ENCODE measurements around the gene CTSW.

Gene CTSW

GRCh38 chr11:65903068-65903481, 23.4 kb downstream of the CTSW start:
- DNase-seq (ENCODE audit: low read depth), result no peak

GRCh38 chr11:65903715-65904114, 24.1 kb downstream of the CTSW start:
- no peak for DNase-seq (ENCODE audit: low read depth)

GRCh38 chr11:65906602-65907001, 27.0 kb downstream of the CTSW start:
- no peak for DNase-seq (ENCODE audit: low read depth)

- DNase-seq (ENCODE audit: low read depth), result no peak
Observed at GRCh38 chr11:65907878-65908277, 28.2 kb downstream of the CTSW start.

GRCh38 chr11:65911682-65912568, 32.3 kb downstream of the CTSW start:
- DNase-seq (ENCODE audit: low read depth), result no peak

- no peak for DNase-seq (ENCODE audit: low read depth)
Observed at GRCh38 chr11:65912845-65913244, 33.2 kb downstream of the CTSW start.

GRCh38 chr11:65915101-65915820, 35.6 kb downstream of the CTSW start:
- no peak for DNase-seq (ENCODE audit: low read depth)

GRCh38 chr11:65915821-65916251, 36.2 kb downstream of the CTSW start:
- no peak for DNase-seq (ENCODE audit: low read depth)

- no peak for DNase-seq (ENCODE audit: low read depth)
Observed at GRCh38 chr11:65916391-65916790, 36.8 kb downstream of the CTSW start.

- DNase-seq (ENCODE audit: low read depth), result no peak
Observed at GRCh38 chr11:65917077-65917433, 37.4 kb downstream of the CTSW start.

GRCh38 chr11:65917434-65918210, 38.0 kb downstream of the CTSW start:
- DNase-seq (ENCODE audit: low read depth), result no peak

- DNase-seq (ENCODE audit: low read depth), result no peak
Observed at GRCh38 chr11:65918211-65919140, 38.8 kb downstream of the CTSW start, which contains the start of gene C11orf68. Gene C11orf68 (minus strand): TSS chr11:65919062. CDS start chr11:65919031, 31 bp downstream.

- peak; percentile 98 for DNase-seq (ENCODE audit: low read depth)
Observed at GRCh38 chr11:65919141-65919572, 39.5 kb downstream of the CTSW start, which contains the start of gene DRAP1. Gene DRAP1 (plus strand): TSS chr11:65919426. CDS start chr11:65919502, 76 bp downstream.

GRCh38 chr11:65919573-65920371, 40.1 kb downstream of the CTSW start:
- peak; percentile 49 for DNase-seq (ENCODE audit: low read depth)

- DNase-seq (ENCODE audit: low read depth), result no peak
Observed at GRCh38 chr11:65920372-65920802, 40.8 kb downstream of the CTSW start.

- DNase-seq (ENCODE audit: low read depth), result no peak
Observed at GRCh38 chr11:65921033-65921555, 41.5 kb downstream of the CTSW start.

- DNase-seq (ENCODE audit: low read depth), result no peak
Observed at GRCh38 chr11:65921876-65922275, 42.2 kb downstream of the CTSW start.

GRCh38 chr11:65922565-65922964, 42.9 kb downstream of the CTSW start:
- DNase-seq (ENCODE audit: low read depth), result no peak

GRCh38 chr11:65925397-65925796, 45.8 kb downstream of the CTSW start:
- no peak for DNase-seq (ENCODE audit: low read depth)

- DNase-seq (ENCODE audit: low read depth), result peak; percentile 76
Observed at GRCh38 chr11:65927904-65928397, 48.3 kb downstream of the CTSW start.

Data from stimulated activated CD4-positive, alpha-beta T cell treated with anti-CD3 and anti-CD28 coated beads, Interleukin-2, amount 100 ng/mL, for 4 hours (primary cell).